Liver (tissue), 9 donors: Measurements from ENCODE around the gene PHACTR4. TPM values are rescaled to one million over a fixed set of nuclear protein-coding genes. Genes with fewer than 3 reads are reported as not detected.

Source experiments
- DNase-seq: peaks from one replicate; pipeline ENCODE4 v3.0.0-alpha.2; 2017; ENCODE audit warnings: low spot score
- H3K27ac ChIP-seq, 2 donors: one replicate each; pipeline ENCODE4 v1.7.0; 2013; ENCODE audit warnings: inconsistent platforms in 2 of 2, low read length in 2 of 2, control low read depth in 1 of 2, low read depth in 1 of 2, mild to moderate bottlenecking in 1 of 2
- H3K27me3 ChIP-seq, 4 donors: one replicate each; pipeline versions ENCODE4 v1.6.1 to v1.7.0; 2013; ENCODE audit warnings: low read length in 3 of 4, inconsistent platforms in 1 of 4, mild to moderate bottlenecking in 1 of 4, moderate library complexity in 1 of 4; ENCODE audit not compliant: control insufficient read depth in 4 of 4, insufficient read depth in 4 of 4
- H3K36me3 ChIP-seq, 4 donors: one replicate each; pipeline versions ENCODE4 v1.6.1 to v1.7.0; 2013; ENCODE audit warnings: low read length in 3 of 4, mild to moderate bottlenecking in 3 of 4, low read depth in 1 of 4, moderate library complexity in 1 of 4; ENCODE audit not compliant: control insufficient read depth in 4 of 4, insufficient read depth in 3 of 4
- H3K4me1 ChIP-seq, 4 donors: one replicate each; pipeline versions ENCODE4 v1.6.1 to v1.7.0; 2013; ENCODE audit warnings: low read length in 3 of 4, mild to moderate bottlenecking in 3 of 4, moderate library complexity in 1 of 4; ENCODE audit not compliant: control insufficient read depth in 4 of 4, insufficient read depth in 4 of 4
- H3K4me3 ChIP-seq, 3 donors: one replicate each; pipeline versions ENCODE4 v1.6.1 to v1.7.0; 2013; ENCODE audit warnings: low read length in 3 of 3, control low read depth in 1 of 3, low read depth in 1 of 3, mild to moderate bottlenecking in 1 of 3
- H3K9ac ChIP-seq, 2 donors: one replicate each; pipeline ENCODE4 v1.7.0; 2013; ENCODE audit warnings: low read length in 2 of 2, mild to moderate bottlenecking in 2 of 2, moderate library complexity in 2 of 2, control low read depth in 1 of 2, low read depth in 1 of 2
- H3K9me3 ChIP-seq, 4 donors: one replicate each; pipeline versions ENCODE4 v1.6.1 to v1.7.0; 2013; ENCODE audit warnings: low read length in 3 of 4; ENCODE audit not compliant: control insufficient read depth in 4 of 4
- EGR1 ChIP-seq, 2 donors: IDR thresholded peaks; 2 replicates each; pipeline ENCODE4 v1.6.1; 2016 to 2018; ENCODE audit warnings: antibody characterized with exemption in 2 of 2, low read depth in 2 of 2
- FOXA1 ChIP-seq: IDR thresholded peaks from 2 replicates; pipeline ENCODE4 v1.6.1; 2016; ENCODE audit warnings: antibody characterized with exemption
- FOXA2 ChIP-seq: IDR thresholded peaks from 2 replicates; pipeline ENCODE4 v1.6.1; 2016; ENCODE audit warnings: antibody characterized with exemption
- GABPA ChIP-seq, 2 donors: IDR thresholded peaks in 1 of 2; conservative IDR thresholded peaks in 1 of 2; 2 replicates each; pipeline ENCODE4 v1.6.1; 2016; ENCODE audit warnings: antibody characterized with exemption in 2 of 2, mild to moderate bottlenecking in 1 of 2, moderate library complexity in 1 of 2
- HNF4A ChIP-seq, 2 donors: conservative IDR thresholded peaks; 2 replicates each; pipeline ENCODE4 v1.6.1; 2016; ENCODE audit warnings: antibody characterized with exemption in 2 of 2, mild to moderate bottlenecking in 2 of 2
- HNF4G ChIP-seq: IDR thresholded peaks from 2 replicates; pipeline ENCODE4 v1.6.1; 2016; ENCODE audit warnings: antibody characterized with exemption
- JUND ChIP-seq, 2 donors: IDR thresholded peaks; 2 replicates each; pipeline ENCODE4 v1.6.1; 2016; ENCODE audit warnings: antibody characterized with exemption in 2 of 2
- NR2F2 ChIP-seq: IDR thresholded peaks from 2 replicates; pipeline ENCODE4 v1.6.1; 2016; ENCODE audit warnings: antibody characterized with exemption
- RAD21 ChIP-seq, 2 donors: IDR thresholded peaks; 2 replicates each; pipeline ENCODE4 v1.6.1; 2016; ENCODE audit warnings: antibody characterized with exemption in 2 of 2, mild to moderate bottlenecking in 2 of 2
- RXRA ChIP-seq, 2 donors: IDR thresholded peaks; 2 replicates each; pipeline ENCODE4 v1.6.1; 2017 to 2018; ENCODE audit warnings: antibody characterized with exemption in 2 of 2, mild to moderate bottlenecking in 1 of 2
- SP1 ChIP-seq: IDR thresholded peaks from 2 replicates; pipeline ENCODE4 v1.6.1; 2018; ENCODE audit warnings: antibody characterized with exemption, mild to moderate bottlenecking
- TAF1 ChIP-seq: conservative IDR thresholded peaks from 2 replicates; pipeline ENCODE4 v1.6.1; 2016; ENCODE audit warnings: antibody characterized with exemption, mild to moderate bottlenecking
- YY1 ChIP-seq: IDR thresholded peaks from 2 replicates; pipeline ENCODE4 v1.6.1; 2016; ENCODE audit warnings: antibody characterized with exemption, mild to moderate bottlenecking
- WGBS: extraction: QIAGEN DNeasy Blood & Tissue Kit; methylation state at CpG from one replicate; pipeline ENCODE4 v1.1.7; 2013; 5-methylcytosine and 5-hydroxymethylcytosine counted together
- polyA plus RNA-seq, 2 donors: library from polyadenylated mRNA; stranded (reverse) in 1 of 2; unstranded in 1 of 2; fragments of 200-250 nt in 1 of 2; fragments of >200 nt in 1 of 2; fragmentation: Nextera tagmentation in 1 of 2; extraction: Ambion mirVana in 1 of 2; gene quantifications; one replicate each; pipeline versions ENCODE4 v1.2.1 to v1.2.3, GENCODE V29; 2013 to 2015
- total RNA-seq, 2 donors: library from RNA; depleted of rRNA; stranded (reverse); fragments of >200 nt; gene quantifications; one replicate each; pipeline ENCODE4 v1.2.3, GENCODE V29; 2014
- TF ChIP-seq, protein P1 (sequence below): fragments of 150-350 bp; IDR thresholded peaks from 2 replicates; pipeline ENCODE4 v1.5.1; 2017; ENCODE audit warnings: improper control_type of control experiment, low read depth, low read length; ENCODE audit not compliant: missing input control
- TF ChIP-seq, protein P2 (sequence below): IDR thresholded peaks from 2 replicates; pipeline ENCODE4 v1.6.1; 2016; ENCODE audit warnings: antibody characterized with exemption
- TF ChIP-seq, protein P3 (sequence below): IDR thresholded peaks from 2 replicates; pipeline ENCODE4 v1.6.1; 2016; ENCODE audit warnings: antibody characterized with exemption
- TF ChIP-seq, protein P4 (sequence below): IDR thresholded peaks from 2 replicates; pipeline ENCODE4 v1.6.1; 2016; ENCODE audit warnings: antibody characterized with exemption, mild to moderate bottlenecking
- TF ChIP-seq, protein P5 (sequence below): IDR thresholded peaks from 2 replicates; pipeline ENCODE4 v1.6.1; 2016; ENCODE audit warnings: antibody characterized with exemption
- donor health status: healthy.
- donor health status: healthy.
- donor health status: healthy.
- donor health status: healthy.
- donor health status: healthy.

The PHACTR4 gene
- total and polyA plus RNA-seq, 4 donors = 8.9 to 22.6 (median 10.8) TPM

DNA sequence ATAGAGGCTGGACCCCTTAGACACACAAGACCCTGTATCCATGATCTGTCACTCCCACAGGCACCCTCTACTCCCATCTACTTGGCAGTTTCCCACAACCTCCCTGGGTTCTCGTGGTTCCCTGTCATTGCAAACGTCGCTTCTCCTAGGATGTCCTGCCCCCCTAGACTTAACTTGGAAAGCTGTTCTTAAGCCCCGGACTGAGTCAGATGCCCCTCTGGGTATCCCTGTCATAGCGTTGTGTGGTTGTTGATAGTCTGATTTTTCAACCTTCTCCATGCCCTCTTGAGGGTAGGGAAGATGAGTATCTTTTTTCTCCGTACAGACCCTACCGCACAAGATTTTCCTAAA is 148.1 kb downstream of the PHACTR4 start:
- Histone ChIP-seq H3K9me3 (no peaks in the 10 kb centered on the region), H3K4me1 (peaks cover 4 to 16% (median 11%) of the 10 kb centered on the region in 4 donors), H3K9ac (peak overlapping the region in 1 of 2 donors; percentile 51), H3K27ac (peak overlapping the region in 1 of 2 donors; percentile 73), H3K27me3 (no peaks in the 10 kb centered on the region), H3K4me3 (peak overlapping the region in 1 of 3 donors; percentile 71), H3K36me3 (peaks cover 0 to 10% (median under 1%) of the 10 kb centered on the region in 4 donors)
- 17% methylated on average over 7 of the region's 7 CpGs for WGBS
- TF ChIP-seq, protein P1, sequence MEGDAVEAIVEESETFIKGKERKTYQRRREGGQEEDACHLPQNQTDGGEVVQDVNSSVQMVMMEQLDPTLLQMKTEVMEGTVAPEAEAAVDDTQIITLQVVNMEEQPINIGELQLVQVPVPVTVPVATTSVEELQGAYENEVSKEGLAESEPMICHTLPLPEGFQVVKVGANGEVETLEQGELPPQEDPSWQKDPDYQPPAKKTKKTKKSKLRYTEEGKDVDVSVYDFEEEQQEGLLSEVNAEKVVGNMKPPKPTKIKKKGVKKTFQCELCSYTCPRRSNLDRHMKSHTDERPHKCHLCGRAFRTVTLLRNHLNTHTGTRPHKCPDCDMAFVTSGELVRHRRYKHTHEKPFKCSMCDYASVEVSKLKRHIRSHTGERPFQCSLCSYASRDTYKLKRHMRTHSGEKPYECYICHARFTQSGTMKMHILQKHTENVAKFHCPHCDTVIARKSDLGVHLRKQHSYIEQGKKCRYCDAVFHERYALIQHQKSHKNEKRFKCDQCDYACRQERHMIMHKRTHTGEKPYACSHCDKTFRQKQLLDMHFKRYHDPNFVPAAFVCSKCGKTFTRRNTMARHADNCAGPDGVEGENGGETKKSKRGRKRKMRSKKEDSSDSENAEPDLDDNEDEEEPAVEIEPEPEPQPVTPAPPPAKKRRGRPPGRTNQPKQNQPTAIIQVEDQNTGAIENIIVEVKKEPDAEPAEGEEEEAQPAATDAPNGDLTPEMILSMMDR = no peak
- no peak for TF ChIP-seq JUND (IDR thresholded peaks at IDR 0.05)
- no peak for TF ChIP-seq FOXA2
- no peak for TF ChIP-seq YY1
- TF ChIP-seq RXRA (IDR thresholded peaks at IDR 0.05) = no peak
- TF ChIP-seq, protein P2, sequence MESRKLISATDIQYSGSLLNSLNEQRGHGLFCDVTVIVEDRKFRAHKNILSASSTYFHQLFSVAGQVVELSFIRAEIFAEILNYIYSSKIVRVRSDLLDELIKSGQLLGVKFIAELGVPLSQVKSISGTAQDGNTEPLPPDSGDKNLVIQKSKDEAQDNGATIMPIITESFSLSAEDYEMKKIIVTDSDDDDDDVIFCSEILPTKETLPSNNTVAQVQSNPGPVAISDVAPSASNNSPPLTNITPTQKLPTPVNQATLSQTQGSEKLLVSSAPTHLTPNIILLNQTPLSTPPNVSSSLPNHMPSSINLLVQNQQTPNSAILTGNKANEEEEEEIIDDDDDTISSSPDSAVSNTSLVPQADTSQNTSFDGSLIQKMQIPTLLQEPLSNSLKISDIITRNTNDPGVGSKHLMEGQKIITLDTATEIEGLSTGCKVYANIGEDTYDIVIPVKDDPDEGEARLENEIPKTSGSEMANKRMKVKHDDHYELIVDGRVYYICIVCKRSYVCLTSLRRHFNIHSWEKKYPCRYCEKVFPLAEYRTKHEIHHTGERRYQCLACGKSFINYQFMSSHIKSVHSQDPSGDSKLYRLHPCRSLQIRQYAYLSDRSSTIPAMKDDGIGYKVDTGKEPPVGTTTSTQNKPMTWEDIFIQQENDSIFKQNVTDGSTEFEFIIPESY = no peak
- no peak for TF ChIP-seq GABPA (IDR thresholded peaks at IDR 0.05 in 1 of 2, conservative IDR thresholded peaks at IDR 0.05 in 1 of 2)
- TF ChIP-seq SP1 = no peak
- TF ChIP-seq, protein P3, sequence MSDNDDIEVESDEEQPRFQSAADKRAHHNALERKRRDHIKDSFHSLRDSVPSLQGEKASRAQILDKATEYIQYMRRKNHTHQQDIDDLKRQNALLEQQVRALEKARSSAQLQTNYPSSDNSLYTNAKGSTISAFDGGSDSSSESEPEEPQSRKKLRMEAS = no peak
- no peak for TF ChIP-seq TAF1
- TF ChIP-seq, protein P4, sequence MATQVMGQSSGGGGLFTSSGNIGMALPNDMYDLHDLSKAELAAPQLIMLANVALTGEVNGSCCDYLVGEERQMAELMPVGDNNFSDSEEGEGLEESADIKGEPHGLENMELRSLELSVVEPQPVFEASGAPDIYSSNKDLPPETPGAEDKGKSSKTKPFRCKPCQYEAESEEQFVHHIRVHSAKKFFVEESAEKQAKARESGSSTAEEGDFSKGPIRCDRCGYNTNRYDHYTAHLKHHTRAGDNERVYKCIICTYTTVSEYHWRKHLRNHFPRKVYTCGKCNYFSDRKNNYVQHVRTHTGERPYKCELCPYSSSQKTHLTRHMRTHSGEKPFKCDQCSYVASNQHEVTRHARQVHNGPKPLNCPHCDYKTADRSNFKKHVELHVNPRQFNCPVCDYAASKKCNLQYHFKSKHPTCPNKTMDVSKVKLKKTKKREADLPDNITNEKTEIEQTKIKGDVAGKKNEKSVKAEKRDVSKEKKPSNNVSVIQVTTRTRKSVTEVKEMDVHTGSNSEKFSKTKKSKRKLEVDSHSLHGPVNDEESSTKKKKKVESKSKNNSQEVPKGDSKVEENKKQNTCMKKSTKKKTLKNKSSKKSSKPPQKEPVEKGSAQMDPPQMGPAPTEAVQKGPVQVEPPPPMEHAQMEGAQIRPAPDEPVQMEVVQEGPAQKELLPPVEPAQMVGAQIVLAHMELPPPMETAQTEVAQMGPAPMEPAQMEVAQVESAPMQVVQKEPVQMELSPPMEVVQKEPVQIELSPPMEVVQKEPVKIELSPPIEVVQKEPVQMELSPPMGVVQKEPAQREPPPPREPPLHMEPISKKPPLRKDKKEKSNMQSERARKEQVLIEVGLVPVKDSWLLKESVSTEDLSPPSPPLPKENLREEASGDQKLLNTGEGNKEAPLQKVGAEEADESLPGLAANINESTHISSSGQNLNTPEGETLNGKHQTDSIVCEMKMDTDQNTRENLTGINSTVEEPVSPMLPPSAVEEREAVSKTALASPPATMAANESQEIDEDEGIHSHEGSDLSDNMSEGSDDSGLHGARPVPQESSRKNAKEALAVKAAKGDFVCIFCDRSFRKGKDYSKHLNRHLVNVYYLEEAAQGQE = no peak
- TF ChIP-seq FOXA1 = no peak
- TF ChIP-seq RAD21 (IDR thresholded peaks at IDR 0.05) = no peak
- no peak for TF ChIP-seq NR2F2
- no peak for TF ChIP-seq HNF4A (conservative IDR thresholded peaks at IDR 0.05)
- TF ChIP-seq HNF4G = no peak
- no peak for TF ChIP-seq EGR1 (IDR thresholded peaks at IDR 0.05; ENCODE audit: low read depth in 2 of 2)
- TF ChIP-seq, protein P5, sequence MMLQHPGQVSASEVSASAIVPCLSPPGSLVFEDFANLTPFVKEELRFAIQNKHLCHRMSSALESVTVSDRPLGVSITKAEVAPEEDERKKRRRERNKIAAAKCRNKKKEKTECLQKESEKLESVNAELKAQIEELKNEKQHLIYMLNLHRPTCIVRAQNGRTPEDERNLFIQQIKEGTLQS = no peak
- no peak for DNase-seq
